Measurements from ENCODE around the gene SAMD4A. TPM values are rescaled to one million over a fixed set of nuclear protein-coding genes. Genes with fewer than 3 reads are reported as not detected.

The SAMD4A gene
- total RNA-seq, 1 experiment from 2014 or later = 9.6 TPM

GRCh38 chr14:54782751-54783659 is 216.1 kb downstream of the SAMD4A start:
- no peak overlapping the region for H4K8ac ChIP-seq (replicated peaks; ENCODE audit: insufficient read length, low read depth, low read length)
- no peaks in the 10 kb centered on the region for H3K27me3 ChIP-seq (ENCODE audit: insufficient read depth, low read length)
- H2AK5ac ChIP-seq (ENCODE audit: insufficient read length, low read length) = no peak overlapping the region
- H3K9ac ChIP-seq (ENCODE audit: extremely low read depth, insufficient read length, low read length) = no peak overlapping the region
- H3K27ac Mint-ChIP-seq = peak overlapping the region in 2 of 3 experiments; percentile 81; a peak in 2 of 7 replicates
- no peak overlapping the region for H2AFZ ChIP-seq (ENCODE audit: low read length)
- no peaks in the 10 kb centered on the region for H3K27me3 Mint-ChIP-seq (ENCODE audit: low read depth)
- no peaks in the 10 kb centered on the region for H4K20me1 ChIP-seq (ENCODE audit: control insufficient read depth, insufficient read depth, insufficient read length)
- H3K14ac ChIP-seq (ENCODE audit: insufficient read depth, low read length) = no peak overlapping the region
- no peak overlapping the region for H3K27ac ChIP-seq (ENCODE audit: insufficient read length, low read depth, low read length)
- no peaks in the 10 kb centered on the region for H3K4me1 ChIP-seq (ENCODE audit: insufficient read depth, low read length)
- no peak overlapping the region for H3K4me2 ChIP-seq (ENCODE audit: insufficient read depth, insufficient read length, low read length)
- H3K18ac ChIP-seq (ENCODE audit: insufficient read length, low read depth, low read length) = no peak overlapping the region
- peak; percentile 62 for TF ChIP-seq CTCF (conservative IDR thresholded peaks at IDR 0.05)
- H3K4me1 Mint-ChIP-seq = peaks cover 8% of the 10 kb centered on the region in 2 experiments
- H3K36me3 Mint-ChIP-seq (ENCODE audit: insufficient read depth in 1 of 3, low read depth in 3 of 3) = 0 out of 7 replicates have a peak, but pooled peaks cover 0 to 2% (median 0%) of the 10 kb centered on the region in 3 experiments
- H2BK12ac ChIP-seq (ENCODE audit: insufficient read length, low read depth, low read length) = no peak overlapping the region
- no peak overlapping the region for H4K91ac ChIP-seq (ENCODE audit: insufficient read length, low read depth, low read length)
- no peak overlapping the region for H2BK15ac ChIP-seq (ENCODE audit: low read depth, low read length)
- H2BK20ac ChIP-seq (ENCODE audit: low read depth, low read length, poor library complexity, severe bottlenecking) = no peak overlapping the region
- peak overlapping the region in 1 of 2 experiments; percentile 27; a peak in 1 of 5 replicates for H3K4me3 Mint-ChIP-seq
- DNase-seq = peak; percentile 64
- no peak overlapping the region for H2BK5ac ChIP-seq (ENCODE audit: insufficient read length, low read length)
- no peak overlapping the region for H3K23ac ChIP-seq (ENCODE audit: insufficient read length, low read depth, low read length)
- H3K79me2 ChIP-seq (ENCODE audit: insufficient read depth, low read length) = no peaks in the 10 kb centered on the region
- H3K4ac ChIP-seq (ENCODE audit: low read depth, low read length) = no peak overlapping the region
- no peaks in the 10 kb centered on the region for H3K9me3 ChIP-seq (ENCODE audit: control insufficient read depth, low read depth, low read length)
- H4K5ac ChIP-seq (ENCODE audit: insufficient read length, low read depth, low read length) = no peak overlapping the region
- H2BK120ac ChIP-seq (ENCODE audit: low read depth, low read length, poor library complexity, severe bottlenecking) = no peak overlapping the region
- H3K23me2 ChIP-seq (ENCODE audit: insufficient read length, low read depth, low read length, poor library complexity, severe bottlenecking) = no peaks in the 10 kb centered on the region
- no peak overlapping the region for H3T11ph ChIP-seq (ENCODE audit: low read length)
- no CpG with 5 or more reads among the region's 14 CpGs for WGBS (ENCODE audit: extremely low coverage, insufficient read length, low lambda C conversion rate)
- no peaks in the 10 kb centered on the region for H3K79me1 ChIP-seq (ENCODE audit: insufficient read depth, low read depth, low read length, poor library complexity, severe bottlenecking)
- H3K56ac ChIP-seq (ENCODE audit: insufficient read length, low read depth, low read length) = no peak overlapping the region
- H3K9me3 Mint-ChIP-seq = no peaks in the 10 kb centered on the region
